Measurements from ENCODE around the gene TMEM151A.

GRCh38 chr11:66247295-66247694, 44.4 kb upstream of the TMEM151A start:
- no peak for TF ChIP-seq CTCF (IDR thresholded peaks at IDR 0.05)
- no peak for TF ChIP-seq EZH2 (IDR thresholded peaks at IDR 0.05)

Measured in neural progenitor cell (in vitro differentiated cells).